H1 (cell line): ENCODE results near the gene CADM1.

Experiments used
- ASH2L ChIP-seq: fragments of 200-600, 300-600 bp; sonication (generic); IDR thresholded peaks from one replicate; pipeline ENCODE4 v1.7.1; 2017; ENCODE audit warnings: low read length
- CTCF ChIP-seq, 3 experiments: IDR thresholded peaks; 1 replicate in 2 of 3; 2 replicates in 1 of 3; pipeline versions ENCODE4 v1.5.1 to v1.6.1; 2011; ENCODE audit warnings: low read length in 3 of 3, mild to moderate bottlenecking in 3 of 3, inconsistent platforms in 2 of 3, low read depth in 1 of 3, moderate library complexity in 1 of 3; ENCODE audit not compliant: insufficient read depth in 1 of 3; ENCODE audit errors: control extremely low read depth in 1 of 3
- EZH2 ChIP-seq: fragments of 200-600 bp; sonication (generic); IDR thresholded peaks from 2 replicates; pipeline ENCODE4 v1.7.1; 2012; ENCODE audit warnings: low read depth, mild to moderate bottlenecking, moderate library complexity, low read length, inconsistent platforms; ENCODE audit not compliant: severe bottlenecking
- GABPA ChIP-seq: IDR thresholded peaks from 2 replicates; pipeline ENCODE4 v1.6.1; 2011; ENCODE audit warnings: mild to moderate bottlenecking, low read length, moderate library complexity, borderline replicate concordance; ENCODE audit not compliant: insufficient read depth
- GTF2F1 ChIP-seq: IDR thresholded peaks from 2 replicates; pipeline ENCODE4 v1.6.1; 2012; ENCODE audit warnings: low read depth, low read length, improper control_type of control experiment, borderline replicate concordance
- KDM1A ChIP-seq: fragments of 200-600, 300-600 bp; sonication (generic); IDR thresholded peaks from 2 replicates; pipeline ENCODE4 v1.7.1; 2016; ENCODE audit warnings: mild to moderate bottlenecking, low read length, borderline replicate concordance
- POLR2A ChIP-seq, 2 experiments: IDR thresholded peaks; 1 replicate in 1 of 2; 2 replicates in 1 of 2; pipeline ENCODE4 v1.6.1; 2011; ENCODE audit warnings: low read depth in 2 of 2, low read length in 2 of 2, mild to moderate bottlenecking in 2 of 2; ENCODE audit errors: control extremely low read depth in 1 of 2
- POLR2AphosphoS5 ChIP-seq: IDR thresholded peaks from 2 replicates; pipeline ENCODE4 v1.6.1; 2011; ENCODE audit warnings: low read depth, low read length
- RFX5 ChIP-seq: IDR thresholded peaks from 2 replicates; pipeline ENCODE4 v1.6.1; 2011; ENCODE audit warnings: low read depth, low read length, improper control_type of control experiment, borderline replicate concordance
- RXRA ChIP-seq: IDR thresholded peaks from 2 replicates; pipeline ENCODE4 v1.6.1; 2011; ENCODE audit warnings: low read depth, mild to moderate bottlenecking, low read length, moderate library complexity; ENCODE audit not compliant: insufficient read depth
- SRF ChIP-seq: IDR thresholded peaks from 2 replicates; pipeline ENCODE4 v1.6.1; 2011; ENCODE audit warnings: mild to moderate bottlenecking, low read depth, low read length, moderate library complexity
- TBP ChIP-seq: IDR thresholded peaks from 2 replicates; pipeline ENCODE4 v1.6.1; 2011; ENCODE audit warnings: low read depth, low read length, improper control_type of control experiment
- YY1 ChIP-seq: IDR thresholded peaks from 2 replicates; pipeline ENCODE4 v1.6.1; 2011; ENCODE audit warnings: low read depth, mild to moderate bottlenecking, low read length
- ZNF274 ChIP-seq: IDR thresholded peaks from 2 replicates; pipeline ENCODE4 v1.7.0; 2012; ENCODE audit warnings: low read length, borderline replicate concordance; ENCODE audit errors: extremely low read depth

GRCh38 chr11:115197433-115197832, 306.8 kb downstream of the CADM1 start:
- TF ChIP-seq TBP (no peak), CTCF (IDR thresholded peaks at IDR 0.05; ENCODE audit: control extremely low read depth in 1 of 3, insufficient read depth in 1 of 3, low read depth in 1 of 3, low read length in 3 of 3) (no peak), POLR2AphosphoS5 (no peak), POLR2A (IDR thresholded peaks at IDR 0.05; ENCODE audit: control extremely low read depth in 1 of 2, low read depth in 2 of 2, low read length in 2 of 2) (no peak), EZH2 (no peak), RFX5 (no peak), ASH2L (no peak), YY1 (no peak), RXRA (no peak), GABPA (no peak), ZNF274 (no peak), GTF2F1 (no peak), SRF (no peak), KDM1A (no peak)
